WERI-Rb-1 (cell line): ENCODE results near the gene GPR84.

Source experiments
- DNase-seq: peaks from one replicate; pipeline ENCODE4 v3.0.0-alpha.2; 2020
- H3K27ac ChIP-seq: fragments of 250-450 bp; sonication (Bioruptor Pico); 2 replicates; pipeline ENCODE4 v1.5.1; 2020; ENCODE audit warnings: mild to moderate bottlenecking, moderate library complexity
- H3K27me3 ChIP-seq: fragments of 250-450 bp; sonication (Bioruptor Pico); 2 replicates; pipeline ENCODE4 v1.5.1; 2021; ENCODE audit warnings: mild to moderate bottlenecking, low read depth, moderate library complexity; ENCODE audit not compliant: insufficient read depth, severe bottlenecking
- H3K36me3 ChIP-seq: fragments of 250-450 bp; sonication (Bioruptor Pico); 2 replicates; pipeline ENCODE4 v1.5.1; 2020; ENCODE audit warnings: mild to moderate bottlenecking, moderate library complexity
- H3K4me3 ChIP-seq: 2 replicates; pipeline ENCODE4 v1.5.1; 2011; ENCODE audit warnings: low read depth, mild to moderate bottlenecking, control low read depth, low read length
- H3K9me3 ChIP-seq: fragments of 250-450 bp; sonication (Bioruptor Pico); 2 replicates; pipeline ENCODE4 v1.5.1; 2021; ENCODE audit warnings: mild to moderate bottlenecking, moderate library complexity; ENCODE audit not compliant: severe bottlenecking
- CTCF ChIP-seq: IDR thresholded peaks from 2 replicates; pipeline ENCODE4 v1.5.1; 2011; ENCODE audit warnings: low read depth, mild to moderate bottlenecking, control low read depth, inconsistent platforms, low read length

GPR84 gene

GRCh38 chr12:54379398-54380201, 15.3 kb upstream of the GPR84 start:
- no peaks in the 10 kb centered on the region for H3K27me3 ChIP-seq
- H3K4me3 ChIP-seq: no peak overlapping the region
- peak overlapping the region; percentile 50 for H3K27ac ChIP-seq
- peaks cover 97% of the 10 kb centered on the region for H3K36me3 ChIP-seq
- DNase-seq: peak; percentile 94
- H3K9me3 ChIP-seq: no peaks in the 10 kb centered on the region
- peak; percentile 100 for TF ChIP-seq CTCF

- DNase-seq: peak; percentile 57
- no peaks in the 10 kb centered on the region for H3K27me3 ChIP-seq
- no peaks in the 10 kb centered on the region for H3K9me3 ChIP-seq
- no peak for TF ChIP-seq CTCF
- H3K4me3 ChIP-seq: no peak overlapping the region
- H3K27ac ChIP-seq: peak overlapping the region; percentile 50
- peaks cover 97% of the 10 kb centered on the region for H3K36me3 ChIP-seq
Measured at GRCh38 chr12:54378796-54379397, 14.6 kb upstream of the GPR84 start.

GRCh38 chr12:54377797-54378515, 13.7 kb upstream of the GPR84 start:
- no peak overlapping the region for H3K4me3 ChIP-seq
- no peaks in the 10 kb centered on the region for H3K27me3 ChIP-seq
- peaks cover 97% of the 10 kb centered on the region for H3K36me3 ChIP-seq
- no peak overlapping the region for H3K27ac ChIP-seq
- no peak for TF ChIP-seq CTCF
- no peak for DNase-seq
- H3K9me3 ChIP-seq: no peaks in the 10 kb centered on the region

DNA sequence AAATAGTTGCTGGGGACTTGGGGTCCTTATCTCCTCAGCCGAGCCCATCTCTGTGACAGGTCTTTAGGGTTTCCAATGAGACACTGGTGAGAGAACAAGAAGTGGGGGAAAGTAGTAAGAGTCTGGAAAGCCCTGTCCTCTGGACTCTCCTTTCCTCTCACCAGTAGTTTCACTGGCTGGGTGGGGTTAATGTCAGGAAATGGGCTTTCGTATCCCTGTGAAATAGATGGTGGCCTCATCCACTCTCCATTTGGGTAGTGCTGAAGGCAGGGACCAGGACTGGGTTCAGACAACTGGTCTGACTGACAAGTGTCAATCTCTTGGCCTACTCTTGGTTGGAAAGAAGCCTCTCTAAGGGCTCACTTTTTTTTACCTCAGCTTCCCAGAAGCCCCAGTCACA, 12.7 kb upstream of the GPR84 start:
- Histone ChIP-seq H3K9me3 (no peaks in the 10 kb centered on the region), H3K27me3 (no peaks in the 10 kb centered on the region), H3K4me3 (no peak overlapping the region), H3K36me3 (peaks cover 97% of the 10 kb centered on the region), H3K27ac (no peak overlapping the region)
- no peak for TF ChIP-seq CTCF
- no peak for DNase-seq

DNA sequence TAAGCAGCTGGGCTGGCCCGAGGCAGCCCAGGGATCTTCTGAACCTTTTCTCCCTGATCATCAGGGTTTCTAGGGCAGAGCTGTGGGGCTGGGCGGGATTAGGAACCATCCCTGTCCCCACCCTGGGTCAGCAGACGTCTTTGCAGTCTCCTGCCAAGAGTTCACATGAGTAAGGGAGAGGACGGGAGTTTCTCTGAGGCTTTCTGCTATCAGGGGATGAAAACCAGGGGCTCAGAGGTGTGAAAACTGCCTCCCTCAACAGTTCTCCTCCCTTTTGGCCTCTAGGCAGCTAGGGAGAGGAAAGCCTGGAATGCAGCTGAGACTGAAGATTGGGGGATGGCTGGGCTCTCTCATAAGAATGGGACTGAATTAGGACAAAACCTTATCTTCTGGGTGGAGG, 12.3 kb upstream of the GPR84 start:
- no peak overlapping the region for H3K4me3 ChIP-seq
- no peak for DNase-seq
- TF ChIP-seq CTCF: no peak
- H3K36me3 ChIP-seq: peaks cover 97% of the 10 kb centered on the region
- no peak overlapping the region for H3K27ac ChIP-seq
- no peaks in the 10 kb centered on the region for H3K9me3 ChIP-seq
- no peaks in the 10 kb centered on the region for H3K27me3 ChIP-seq
